Activated naive CD4-positive, alpha-beta T cell treated with anti-CD3 and anti-CD28 coated beads, Interleukin-2, amount 50 U/mL, for 24 hours (primary cell): ENCODE results near the gene CLCN1.

ENCODE experiments used
- H3K27ac Mint-ChIP-seq: one replicate; pipeline ENCODE4 v1.8.0; 2021; ENCODE audit warnings: mild to moderate bottlenecking, mixed read lengths
- H3K27me3 Mint-ChIP-seq: one replicate; pipeline ENCODE4 v1.8.0; 2021; ENCODE audit warnings: mixed read lengths
- H3K36me3 Mint-ChIP-seq: one replicate; pipeline ENCODE4 v1.8.0; 2021; ENCODE audit warnings: mixed read lengths
- H3K4me1 Mint-ChIP-seq: one replicate; pipeline ENCODE4 v1.8.0; 2021; ENCODE audit warnings: mixed read lengths
- H3K4me3 Mint-ChIP-seq: one replicate; pipeline ENCODE4 v1.8.0; 2021; ENCODE audit warnings: mild to moderate bottlenecking, mixed read lengths
- H3K9me3 Mint-ChIP-seq: one replicate; pipeline ENCODE4 v1.8.0; 2021; ENCODE audit warnings: mixed read lengths

CLCN1 gene

DNA sequence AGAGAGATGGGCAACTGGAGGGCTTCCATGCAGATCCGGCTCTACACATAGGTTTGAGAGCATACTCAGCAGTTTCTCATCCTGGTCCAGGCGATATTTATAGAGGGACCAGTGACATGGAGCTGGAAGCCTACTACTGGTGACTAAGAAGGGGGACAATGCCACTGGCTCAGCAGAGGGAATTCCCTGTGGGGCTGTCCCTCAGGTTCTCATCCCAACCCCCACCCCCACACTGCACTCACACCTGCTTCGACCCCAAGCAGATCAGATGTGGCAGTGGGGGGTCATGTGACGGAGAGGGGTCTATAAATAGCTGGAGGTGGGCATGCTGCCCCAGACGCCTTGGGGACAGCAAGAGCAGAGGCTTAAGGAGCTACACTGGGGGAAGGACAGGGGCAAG lies at the start of gene CLCN1:
CLCN1 (plus strand) TSS at position 336 of the 400 bp plus-strand sequence. CDS start 102 bp downstream, outside the sequence.
- H3K27me3 Mint-ChIP-seq: no peaks in the 10 kb centered on the region
- H3K9me3 Mint-ChIP-seq: no peaks in the 10 kb centered on the region
- H3K4me1 Mint-ChIP-seq: peaks cover 11% of the 10 kb centered on the region
- H3K27ac Mint-ChIP-seq: no peak within 1 kb of the TSS
- H3K36me3 Mint-ChIP-seq: no peaks in the 10 kb centered on the region
- H3K4me3 Mint-ChIP-seq: no peak within 1 kb of the TSS

DNA sequence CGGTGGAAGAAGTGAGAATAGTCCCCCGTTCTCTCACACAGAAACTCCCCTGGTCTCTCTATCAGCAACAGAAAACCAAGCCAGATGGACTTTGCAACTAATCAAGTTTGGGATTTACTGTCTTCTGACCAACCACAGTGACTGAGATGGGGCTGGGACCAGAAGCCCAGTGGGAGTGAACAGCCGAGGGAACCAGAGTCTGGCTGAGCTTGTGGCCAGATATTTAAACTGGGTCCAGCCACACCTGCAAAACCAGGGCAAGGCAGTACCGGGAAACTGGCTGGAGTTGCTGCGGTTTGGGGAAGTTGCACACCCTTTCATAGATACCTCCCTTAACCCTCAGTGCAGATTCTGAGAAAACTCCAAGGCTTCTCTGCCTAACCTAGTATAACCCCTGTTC lies 46.7 kb upstream of the CLCN1 start:
- peaks cover 24% of the 10 kb centered on the region for H3K36me3 Mint-ChIP-seq
- H3K4me3 Mint-ChIP-seq: no peak overlapping the region
- H3K9me3 Mint-ChIP-seq: no peaks in the 10 kb centered on the region
- no peaks in the 10 kb centered on the region for H3K27me3 Mint-ChIP-seq
- H3K4me1 Mint-ChIP-seq: peaks cover 48% of the 10 kb centered on the region
- H3K27ac Mint-ChIP-seq: peak overlapping the region; percentile 72

- H3K4me3 Mint-ChIP-seq: no peak overlapping the region
- H3K27ac Mint-ChIP-seq: peak overlapping the region; percentile 35
- no peaks in the 10 kb centered on the region for H3K27me3 Mint-ChIP-seq
- peaks cover 14% of the 10 kb centered on the region for H3K36me3 Mint-ChIP-seq
- H3K4me1 Mint-ChIP-seq: peaks cover 29% of the 10 kb centered on the region
- no peaks in the 10 kb centered on the region for H3K9me3 Mint-ChIP-seq
Observed at GRCh38 chr7:143271240-143271639, 44.7 kb upstream of the CLCN1 start.

DNA sequence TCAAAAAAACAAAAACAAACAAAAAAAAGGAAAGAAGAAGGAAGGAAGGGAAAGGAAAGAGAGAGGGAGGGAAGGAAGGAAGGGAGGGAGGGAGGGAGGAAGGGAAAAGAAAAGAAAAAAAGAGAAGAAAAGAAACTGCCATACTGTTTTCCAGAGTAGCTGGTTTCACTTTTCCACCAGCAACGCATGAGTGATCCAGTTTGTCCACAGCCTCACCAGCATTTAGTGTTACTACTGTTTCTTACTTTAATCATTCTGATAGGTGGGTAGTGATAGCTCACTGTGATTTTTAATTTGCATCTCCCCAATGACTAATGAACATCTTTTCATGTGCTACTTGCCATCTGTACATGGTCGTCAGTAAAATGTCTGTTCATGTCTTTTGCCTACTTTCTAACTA lies 43.0 kb upstream of the CLCN1 start:
- peaks cover 23% of the 10 kb centered on the region for H3K4me1 Mint-ChIP-seq
- no peaks in the 10 kb centered on the region for H3K27me3 Mint-ChIP-seq
- no peak overlapping the region for H3K4me3 Mint-ChIP-seq
- H3K9me3 Mint-ChIP-seq: no peaks in the 10 kb centered on the region
- H3K27ac Mint-ChIP-seq: no peak overlapping the region
- H3K36me3 Mint-ChIP-seq: peaks cover 14% of the 10 kb centered on the region

- Mint-ChIP-seq H3K4me3 (peak overlapping the region; percentile 80), H3K4me1 (peaks cover 42% of the 10 kb centered on the region), H3K27ac (peak overlapping the region; percentile 96), H3K36me3 (no peaks in the 10 kb centered on the region), H3K9me3 (no peaks in the 10 kb centered on the region), H3K27me3 (no peaks in the 10 kb centered on the region)
Observed at GRCh38 chr7:143279186-143280098, 36.5 kb upstream of the CLCN1 start.

DNA sequence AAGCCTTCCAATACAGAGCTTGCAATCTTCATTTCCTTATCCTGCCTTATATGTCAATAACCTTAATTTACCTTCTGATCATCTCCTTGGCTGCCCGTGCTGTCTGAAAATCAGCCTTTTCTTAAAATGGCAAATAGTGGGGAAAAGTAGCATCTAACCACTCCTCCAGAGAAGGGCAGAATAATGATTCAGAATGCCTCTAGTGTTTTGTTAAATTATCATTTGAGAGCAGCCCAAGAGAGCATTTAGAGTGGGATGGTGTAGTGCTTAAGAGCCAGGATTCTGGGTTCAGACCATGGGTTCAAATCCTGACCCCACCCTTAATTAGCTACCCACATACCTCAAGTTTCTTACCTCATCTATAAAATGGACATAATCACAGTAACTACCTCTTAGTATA lies 35.8 kb upstream of the CLCN1 start:
- Mint-ChIP-seq H3K4me3 (peak overlapping the region; percentile 80), H3K4me1 (peaks cover 46% of the 10 kb centered on the region), H3K27me3 (no peaks in the 10 kb centered on the region), H3K9me3 (no peaks in the 10 kb centered on the region), H3K36me3 (no peaks in the 10 kb centered on the region), H3K27ac (peak overlapping the region; percentile 96)

GRCh38 chr7:143280566-143280965 lies 35.3 kb upstream of the CLCN1 start:
- Mint-ChIP-seq H3K4me3 (peak overlapping the region; percentile 80), H3K4me1 (peaks cover 46% of the 10 kb centered on the region), H3K27me3 (no peaks in the 10 kb centered on the region), H3K27ac (peak overlapping the region; percentile 96), H3K36me3 (no peaks in the 10 kb centered on the region), H3K9me3 (no peaks in the 10 kb centered on the region)

- Mint-ChIP-seq H3K4me3 (peak overlapping the region; percentile 30), H3K27ac (no peak overlapping the region), H3K4me1 (peaks cover 46% of the 10 kb centered on the region)
Observed at GRCh38 chr7:143281529-143281928, 34.4 kb upstream of the CLCN1 start.

GRCh38 chr7:143282124-143282523 lies 33.8 kb upstream of the CLCN1 start:
- H3K4me1 Mint-ChIP-seq: peaks cover 51% of the 10 kb centered on the region
- no peak overlapping the region for H3K4me3 Mint-ChIP-seq
- H3K36me3 Mint-ChIP-seq: no peaks in the 10 kb centered on the region
- H3K27ac Mint-ChIP-seq: no peak overlapping the region
- no peaks in the 10 kb centered on the region for H3K9me3 Mint-ChIP-seq
- no peaks in the 10 kb centered on the region for H3K27me3 Mint-ChIP-seq

More at GRCh38 chr7:143281529-143281928, 34.4 kb upstream of the CLCN1 start:
- Mint-ChIP-seq H3K27me3 (no peaks in the 10 kb centered on the region), H3K9me3 (no peaks in the 10 kb centered on the region), H3K36me3 (no peaks in the 10 kb centered on the region)

- Mint-ChIP-seq H3K4me3 (no peak overlapping the region), H3K36me3 (no peaks in the 10 kb centered on the region)
Observed at GRCh38 chr7:143283381-143283780, 32.5 kb upstream of the CLCN1 start.

DNA sequence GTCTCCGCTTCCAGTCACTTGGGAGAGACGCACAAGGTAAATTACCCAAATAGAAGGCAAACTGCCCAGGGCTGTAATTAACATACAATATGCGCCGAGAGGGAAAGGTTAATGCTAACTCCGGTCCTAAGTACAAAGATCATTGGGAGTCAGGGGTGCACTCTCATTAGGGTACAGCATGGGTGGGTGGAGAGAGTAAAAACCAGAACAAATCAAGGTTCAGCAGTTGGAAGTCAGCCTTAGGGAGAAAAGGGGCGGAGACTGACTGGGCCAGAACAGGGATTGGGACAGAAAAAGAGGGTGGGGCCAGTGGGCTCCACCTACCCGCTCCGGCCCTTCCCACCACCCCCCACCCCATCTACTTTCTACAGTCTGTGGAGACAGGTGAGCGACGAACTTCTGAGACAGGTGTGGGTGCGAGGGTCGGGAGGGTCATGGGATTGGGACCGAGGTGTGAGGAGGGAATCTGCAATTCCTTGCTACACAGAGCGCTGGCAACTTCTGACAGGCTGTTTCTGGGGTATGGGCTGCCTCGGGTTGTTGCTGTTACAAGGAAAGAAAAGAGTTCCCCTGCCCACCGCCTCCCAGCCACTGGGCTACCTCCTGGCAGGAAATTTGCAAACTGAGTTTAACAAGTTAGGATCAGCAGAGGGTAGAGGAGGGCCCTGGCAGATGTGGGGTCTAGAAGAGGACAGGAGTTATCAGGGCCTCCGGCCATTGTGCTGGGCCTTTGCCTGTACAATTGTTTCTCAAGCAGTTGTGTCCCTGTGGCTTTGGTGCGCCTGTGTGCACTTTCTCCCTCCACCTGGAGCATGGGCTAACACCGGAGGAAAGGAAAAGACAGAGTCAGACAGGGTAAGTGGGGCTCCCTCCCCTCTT lies 31.1 kb upstream of the CLCN1 start, which contains the start of gene TMEM139:
TMEM139 (plus strand) TSS at position 368 of the 879 bp plus-strand sequence. CDS start 1,000 bp downstream, outside the sequence.
- H3K4me1 Mint-ChIP-seq: peaks cover 58% of the 10 kb centered on the region
- H3K9me3 Mint-ChIP-seq: no peaks in the 10 kb centered on the region
- no peak within 1 kb of the TSS for H3K4me3 Mint-ChIP-seq
- peak within 1 kb of the TSS; percentile 17 for H3K27ac Mint-ChIP-seq
- H3K27me3 Mint-ChIP-seq: no peaks in the 10 kb centered on the region
- H3K36me3 Mint-ChIP-seq: peaks cover 2% of the 10 kb centered on the region

More at GRCh38 chr7:143283381-143283780, 32.5 kb upstream of the CLCN1 start:
- H3K27ac Mint-ChIP-seq: peak overlapping the region; percentile 70
- H3K27me3 Mint-ChIP-seq: no peaks in the 10 kb centered on the region
- no peaks in the 10 kb centered on the region for H3K9me3 Mint-ChIP-seq
- peaks cover 61% of the 10 kb centered on the region for H3K4me1 Mint-ChIP-seq

DNA sequence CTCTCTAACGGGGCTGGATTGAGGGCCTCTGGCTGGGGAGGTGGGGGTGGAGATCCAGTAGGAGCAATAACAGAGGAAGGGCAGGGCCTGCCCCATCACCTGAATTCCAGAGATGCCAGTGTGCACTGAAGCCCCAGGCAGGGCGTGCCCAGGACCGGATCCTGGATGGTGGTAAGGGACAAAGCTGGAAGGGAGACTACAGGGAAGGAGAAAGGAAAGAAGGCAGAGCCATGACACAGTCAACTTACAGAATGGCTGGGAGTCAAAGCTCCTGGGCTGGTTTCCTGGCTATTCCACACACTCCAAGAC lies 30.5 kb upstream of the CLCN1 start:
- no peaks in the 10 kb centered on the region for H3K9me3 Mint-ChIP-seq
- no peak overlapping the region for H3K4me3 Mint-ChIP-seq
- no peaks in the 10 kb centered on the region for H3K27me3 Mint-ChIP-seq
- peaks cover 58% of the 10 kb centered on the region for H3K4me1 Mint-ChIP-seq
- H3K36me3 Mint-ChIP-seq: peaks cover 2% of the 10 kb centered on the region
- H3K27ac Mint-ChIP-seq: peak overlapping the region; percentile 6

DNA sequence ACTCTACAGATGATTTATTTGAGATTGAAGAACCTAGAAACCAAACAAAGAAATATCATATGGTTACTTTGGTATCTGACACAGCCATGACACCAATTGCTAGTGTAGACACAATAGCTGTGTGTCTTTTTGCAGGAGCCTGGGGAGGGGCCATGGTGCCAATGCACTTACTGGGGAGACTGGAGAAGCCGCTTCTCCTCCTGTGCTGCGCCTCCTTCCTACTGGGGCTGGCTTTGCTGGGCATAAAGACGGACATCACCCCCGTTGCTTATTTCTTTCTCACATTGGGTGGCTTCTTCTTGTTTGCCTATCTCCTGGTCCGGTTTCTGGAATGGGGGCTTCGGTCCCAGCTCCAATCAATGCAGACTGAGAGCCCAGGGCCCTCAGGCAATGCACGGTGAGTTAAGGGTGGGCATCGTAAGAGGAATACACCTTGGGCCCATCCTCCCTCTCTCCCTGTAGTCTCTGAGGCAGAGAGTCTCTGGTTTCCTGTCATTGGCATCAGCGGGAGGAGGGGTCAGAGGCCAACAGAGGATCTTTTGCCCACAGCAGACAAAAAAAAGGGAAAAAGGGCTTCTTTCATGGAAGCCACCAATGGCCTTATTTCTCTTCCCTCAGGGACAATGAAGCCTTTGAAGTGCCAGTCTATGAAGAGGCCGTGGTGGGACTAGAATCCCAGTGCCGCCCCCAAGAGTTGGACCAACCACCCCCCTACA lies 29.9 kb upstream of the CLCN1 start:
- H3K27ac Mint-ChIP-seq: no peak overlapping the region
- no peaks in the 10 kb centered on the region for H3K9me3 Mint-ChIP-seq
- H3K4me1 Mint-ChIP-seq: peaks cover 59% of the 10 kb centered on the region

DNA sequence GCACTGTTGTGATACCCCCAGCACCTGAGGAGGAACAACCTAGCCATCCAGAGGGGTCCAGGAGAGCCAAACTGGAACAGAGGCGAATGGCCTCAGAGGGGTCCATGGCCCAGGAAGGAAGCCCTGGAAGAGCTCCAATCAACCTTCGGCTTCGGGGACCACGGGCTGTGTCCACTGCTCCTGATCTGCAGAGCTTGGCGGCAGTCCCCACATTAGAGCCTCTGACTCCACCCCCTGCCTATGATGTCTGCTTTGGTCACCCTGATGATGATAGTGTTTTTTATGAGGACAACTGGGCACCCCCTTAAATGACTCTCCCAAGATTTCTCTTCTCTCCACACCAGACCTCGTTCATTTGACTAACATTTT lies 29.4 kb upstream of the CLCN1 start:
- H3K4me3 Mint-ChIP-seq: peak overlapping the region; percentile 52
- no peaks in the 10 kb centered on the region for H3K9me3 Mint-ChIP-seq
- peaks cover 63% of the 10 kb centered on the region for H3K4me1 Mint-ChIP-seq
- H3K36me3 Mint-ChIP-seq: peaks cover 3% of the 10 kb centered on the region
- no peak overlapping the region for H3K27ac Mint-ChIP-seq
- H3K27me3 Mint-ChIP-seq: no peaks in the 10 kb centered on the region

More for the DNA sequence above, 29.9 kb upstream of the CLCN1 start:
- H3K27me3 Mint-ChIP-seq: no peaks in the 10 kb centered on the region
- no peak overlapping the region for H3K4me3 Mint-ChIP-seq
- H3K36me3 Mint-ChIP-seq: peaks cover 2% of the 10 kb centered on the region

DNA sequence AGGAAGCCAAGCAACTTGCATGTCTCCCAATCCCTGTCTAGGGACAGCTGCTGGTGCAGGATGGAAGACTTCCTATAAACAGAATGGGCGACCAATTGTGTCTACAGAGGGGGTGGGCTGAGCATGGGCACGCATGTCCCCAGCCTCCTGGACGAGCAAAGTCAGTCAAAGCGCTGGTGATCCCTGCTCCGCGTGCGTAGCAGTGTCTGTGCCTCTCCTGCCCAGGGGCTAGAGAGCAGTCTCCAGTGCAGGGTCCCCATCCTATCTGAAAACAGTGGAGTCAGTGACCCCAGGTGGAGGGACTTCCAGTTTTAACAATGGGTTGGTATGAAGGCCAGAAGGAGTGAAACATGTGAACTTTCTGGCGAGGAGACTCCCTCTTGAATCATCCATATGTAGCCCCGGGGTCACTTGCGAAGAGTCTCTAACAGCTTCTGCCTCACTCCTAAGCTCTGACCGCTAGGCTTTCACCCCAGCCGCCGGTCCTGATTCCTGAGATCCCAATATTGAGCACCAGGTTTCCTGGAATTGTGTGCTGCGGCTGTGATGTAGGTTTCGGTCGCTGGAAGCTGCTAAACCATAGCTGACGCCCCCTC lies 28.5 kb upstream of the CLCN1 start:
- Mint-ChIP-seq H3K9me3 (no peaks in the 10 kb centered on the region), H3K4me1 (peaks cover 60% of the 10 kb centered on the region), H3K4me3 (peak overlapping the region; percentile 98), H3K27ac (peak overlapping the region; percentile 98), H3K36me3 (peaks cover 6% of the 10 kb centered on the region), H3K27me3 (no peaks in the 10 kb centered on the region)
